ENCODE measurements around the gene EME1. TPM values are rescaled to one million over a fixed set of nuclear protein-coding genes. Genes with fewer than 3 reads are reported as not detected.

EME1 gene
- total and polyA plus RNA-seq, 2 of the 13 experiments (the other 11 are each of a cell fraction or from before 2014, with no cell fraction given): 20.7 to 24.6 TPM

- TF ChIP-seq HIC2 (CRISPR knock-in tag; IDR thresholded peaks at IDR 0.05; ENCODE audit: low read depth) (peak; percentile 92), HNRNPUL1 (IDR thresholded peaks at IDR 0.05; ENCODE audit: low read depth, low read length) (peak; percentile 85; the same call in 1 of the 2 replicates), DDIT3 (CRISPR knock-in tag; IDR thresholded peaks at IDR 0.05) (no peak), ZNF30 (CRISPR knock-in tag; IDR thresholded peaks at IDR 0.05) (peak; percentile 42; the same call in 1 of the 2 replicates), ZNF124 (CRISPR knock-in tag; IDR thresholded peaks at IDR 0.05) (peak; percentile 95), ZNF75D (CRISPR knock-in tag; IDR thresholded peaks at IDR 0.05; ENCODE audit: borderline replicate concordance) (no peak), SOX5 (CRISPR knock-in tag; IDR thresholded peaks at IDR 0.05; ENCODE audit: borderline replicate concordance) (peak; percentile 71; the same call in 1 of the 2 replicates), MLLT10 (CRISPR knock-in tag; IDR thresholded peaks at IDR 0.05) (no peak), ZNF777 (CRISPR knock-in tag; IDR thresholded peaks at IDR 0.05) (peak; percentile 91), CEBPZ (IDR thresholded peaks at IDR 0.05; ENCODE audit: low read length) (no peak), YY1 (IDR thresholded peaks at IDR 0.05; ENCODE audit: insufficient read depth, insufficient replicate concordance, low read depth, low read length) (peak; percentile 87), ZNF276 (CRISPR knock-in tag; IDR thresholded peaks at IDR 0.05; ENCODE audit: low read depth) (peak; percentile 85; the same call in 1 of the 2 replicates), ZNF160 (CRISPR knock-in tag; IDR thresholded peaks at IDR 0.05) (peak; percentile 98), MLX (CRISPR knock-in tag; IDR thresholded peaks at IDR 0.05) (peak; percentile 61; the same call in 1 of the 2 replicates), ZEB1 (IDR thresholded peaks at IDR 0.05; ENCODE audit: insufficient replicate concordance, low read depth) (no peak), ZNF503 (CRISPR knock-in tag; IDR thresholded peaks at IDR 0.05) (peak; percentile 94), PAWR (CRISPR knock-in tag; IDR thresholded peaks at IDR 0.05; ENCODE audit: borderline replicate concordance) (peak; percentile 66; the same call in 1 of the 2 replicates), ZBTB1 (CRISPR knock-in tag; IDR thresholded peaks at IDR 0.05; ENCODE audit: borderline replicate concordance) (no peak), KLF12 (CRISPR knock-in tag; IDR thresholded peaks at IDR 0.05; ENCODE audit: borderline replicate concordance) (peak; percentile 80; the same call in 1 of the 2 replicates)
These were observed 24.3 kb downstream of the EME1 start, which contains the start of gene LRRC59 (continued) for GRCh38 chr17:50397111-50397918.
